HG03469 (cell line): Measurements from ENCODE around the gene KCNH2.

Experiments used
- ATAC-seq: cut with Tn5 transposase; IDR thresholded peaks from one replicate; pipeline ENCODE4 v1.9.1; 2021; ENCODE audit warnings: mild to moderate bottlenecking, moderate library complexity, moderate number of reproducible peaks; ENCODE audit not compliant: unreplicated experiment

KCNH2 gene

DNA sequence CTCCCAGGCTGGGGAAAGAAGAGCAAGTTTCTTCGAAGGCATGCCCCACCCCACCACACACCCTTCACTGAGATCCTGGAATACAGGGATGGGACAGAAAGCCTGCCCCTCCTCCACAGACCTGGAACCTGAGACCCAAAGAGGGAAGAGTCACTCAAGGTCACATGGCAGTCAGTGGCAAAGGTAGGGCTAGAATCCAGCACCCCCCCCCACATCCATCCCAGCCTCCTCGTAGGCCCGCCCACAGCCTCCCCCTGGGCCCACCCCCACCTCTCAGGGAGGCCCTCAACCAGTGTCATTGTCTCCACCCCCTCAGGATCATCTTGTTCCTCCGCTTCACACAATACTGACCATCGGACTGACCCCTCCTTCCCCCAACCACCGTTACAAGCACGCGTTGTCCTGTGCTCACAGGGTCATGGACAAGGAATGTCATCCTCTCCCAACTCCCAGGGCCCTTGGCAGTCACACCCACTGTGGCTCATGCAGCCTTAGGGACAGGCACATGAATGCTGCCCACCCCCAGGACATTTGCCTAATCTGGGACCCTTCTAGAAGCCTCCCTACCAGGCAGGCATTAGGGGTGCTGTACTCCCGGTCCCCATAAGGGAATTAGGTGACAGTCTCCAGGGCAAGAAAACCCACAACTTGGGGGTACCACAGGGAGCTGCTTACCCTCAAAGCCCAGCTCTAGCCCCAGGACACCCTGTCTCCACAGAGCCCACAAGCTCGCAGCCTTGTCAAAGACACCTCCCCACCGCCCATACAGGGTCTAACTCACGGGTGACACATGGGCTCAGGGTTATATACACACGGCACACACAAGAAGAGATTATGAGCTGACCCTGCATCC lies 1.4 kb downstream of the KCNH2 start:
- ATAC-seq, result no peak

DNA sequence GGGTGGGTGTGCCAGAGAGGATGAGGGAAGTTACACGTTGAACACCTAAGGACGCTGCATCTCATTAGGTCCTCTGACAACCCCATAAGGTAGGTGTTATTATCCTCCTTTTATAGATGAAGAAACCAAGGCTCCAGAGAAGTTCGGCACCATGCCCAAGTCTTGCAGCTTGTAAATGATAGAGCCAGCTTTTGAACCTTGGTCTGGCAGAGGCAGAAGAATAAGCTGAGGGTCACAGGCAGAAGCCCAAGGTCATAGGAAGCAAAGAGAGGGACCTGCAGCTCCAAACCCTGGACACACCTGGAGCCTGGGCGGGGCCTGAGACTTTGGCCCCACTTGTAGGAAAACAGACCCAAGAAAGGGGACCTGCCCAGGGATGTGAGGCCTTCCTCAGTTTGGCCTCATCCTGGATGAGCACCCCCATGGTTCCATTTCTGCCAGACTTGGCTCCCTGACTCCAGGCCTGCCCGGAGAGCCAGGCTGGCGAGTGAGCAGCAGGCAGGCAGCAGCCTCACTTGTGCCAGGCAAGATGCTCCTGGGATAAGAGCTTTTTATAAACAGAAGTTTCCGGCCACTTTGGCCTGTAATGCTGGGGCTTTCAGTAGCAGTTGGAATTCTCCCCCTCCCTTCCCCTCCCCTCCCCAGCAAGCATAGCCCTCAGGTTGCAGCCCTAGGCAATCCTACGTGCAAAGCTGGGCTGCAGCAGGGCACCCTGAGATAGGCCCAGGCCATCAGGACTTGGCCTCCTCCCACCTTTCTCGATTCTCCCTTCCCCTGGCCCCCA lies 2.4 kb downstream of the KCNH2 start:
- ATAC-seq, result no peak

GRCh38 chr7:150974468-150975391 lies 3.4 kb downstream of the KCNH2 start:
- no peak for ATAC-seq

GRCh38 chr7:150973571-150974451 lies 4.3 kb downstream of the KCNH2 start:
- no peak for ATAC-seq

- no peak for ATAC-seq
Measured at GRCh38 chr7:150972741-150973140, 5.4 kb downstream of the KCNH2 start.

- no peak for ATAC-seq
Measured at GRCh38 chr7:150972023-150972468, 6.1 kb downstream of the KCNH2 start.

GRCh38 chr7:150971242-150972022 lies 6.7 kb downstream of the KCNH2 start:
- ATAC-seq, result no peak

DNA sequence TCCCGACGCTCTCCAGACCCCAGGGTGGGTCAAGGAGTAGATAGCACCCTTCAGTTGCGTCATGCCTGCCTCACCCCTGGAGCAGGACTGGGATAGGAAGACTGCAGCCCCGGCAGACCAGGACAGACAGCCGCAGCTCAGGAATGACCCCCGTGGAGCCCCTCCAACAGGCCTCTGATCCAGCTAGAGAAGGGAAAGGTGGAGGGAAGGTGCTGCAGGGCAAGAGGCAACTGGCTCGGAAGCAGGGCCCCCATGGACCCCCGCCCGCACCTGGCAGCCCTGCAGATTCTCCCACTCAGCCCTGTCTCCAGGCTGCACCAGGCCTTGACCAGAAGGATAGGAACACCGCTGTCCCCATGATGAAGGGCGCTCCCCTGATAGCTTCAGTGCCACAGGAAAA lies 7.7 kb downstream of the KCNH2 start:
- ATAC-seq, result no peak

- ATAC-seq, result no peak
Measured at GRCh38 chr7:150969475-150969874, 8.6 kb downstream of the KCNH2 start.

DNA sequence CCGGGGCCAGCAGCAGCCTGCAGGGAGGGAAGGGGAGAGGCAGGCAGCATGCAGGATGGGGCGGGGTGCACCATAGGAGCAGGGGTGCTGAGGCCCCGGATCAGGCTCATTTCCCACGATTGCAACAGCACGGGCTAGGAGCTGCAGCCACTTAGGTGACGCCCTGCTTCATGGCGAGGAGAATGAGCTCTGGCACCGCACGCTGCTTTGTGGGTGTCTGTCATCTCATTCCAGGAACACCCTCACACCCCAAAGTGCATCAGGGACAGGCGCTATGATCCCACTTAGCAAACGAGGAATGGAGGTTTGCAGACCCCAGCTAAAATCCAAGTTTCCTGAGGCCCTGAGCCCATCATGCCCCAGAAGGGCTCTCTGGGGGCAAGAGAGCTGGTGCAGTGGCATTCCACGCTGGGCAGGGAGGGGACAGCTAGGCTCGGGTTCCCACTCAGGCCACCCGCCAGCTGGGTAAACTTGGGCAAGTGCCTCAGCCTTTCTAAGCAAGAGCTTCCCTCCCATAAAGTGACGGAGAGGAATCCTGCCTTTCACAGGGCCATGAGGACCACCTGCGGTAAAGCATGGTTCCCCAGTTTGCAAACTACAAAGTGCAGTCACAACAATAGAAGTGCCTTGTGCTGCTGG lies 9.3 kb downstream of the KCNH2 start:
- no peak for ATAC-seq

GRCh38 chr7:150968056-150968733 lies 9.9 kb downstream of the KCNH2 start:
- no peak for ATAC-seq

DNA sequence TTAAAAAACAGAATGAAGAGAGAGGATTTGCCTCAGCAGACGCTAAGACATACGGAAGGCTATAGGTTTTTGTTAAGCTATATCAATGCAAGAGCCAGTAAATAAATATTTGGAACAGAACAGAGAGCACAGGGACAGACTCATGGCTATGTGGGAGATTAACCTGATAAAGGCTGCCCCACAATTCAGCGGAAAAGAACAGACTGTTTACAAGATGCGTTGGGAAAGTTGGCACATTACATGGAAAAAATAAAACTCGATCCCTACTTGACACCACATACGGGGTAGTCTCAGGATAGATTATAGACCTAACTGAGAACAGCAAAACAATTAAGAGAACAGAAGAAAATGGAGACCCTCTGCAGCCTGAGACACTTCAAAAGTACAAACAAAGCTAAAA lies 10.8 kb downstream of the KCNH2 start:
- ATAC-seq, result no peak

GRCh38 chr7:150966002-150966401 lies 12.1 kb downstream of the KCNH2 start:
- ATAC-seq, result no peak

- ATAC-seq, result no peak
Measured at GRCh38 chr7:150965273-150965830, 12.8 kb downstream of the KCNH2 start.

DNA sequence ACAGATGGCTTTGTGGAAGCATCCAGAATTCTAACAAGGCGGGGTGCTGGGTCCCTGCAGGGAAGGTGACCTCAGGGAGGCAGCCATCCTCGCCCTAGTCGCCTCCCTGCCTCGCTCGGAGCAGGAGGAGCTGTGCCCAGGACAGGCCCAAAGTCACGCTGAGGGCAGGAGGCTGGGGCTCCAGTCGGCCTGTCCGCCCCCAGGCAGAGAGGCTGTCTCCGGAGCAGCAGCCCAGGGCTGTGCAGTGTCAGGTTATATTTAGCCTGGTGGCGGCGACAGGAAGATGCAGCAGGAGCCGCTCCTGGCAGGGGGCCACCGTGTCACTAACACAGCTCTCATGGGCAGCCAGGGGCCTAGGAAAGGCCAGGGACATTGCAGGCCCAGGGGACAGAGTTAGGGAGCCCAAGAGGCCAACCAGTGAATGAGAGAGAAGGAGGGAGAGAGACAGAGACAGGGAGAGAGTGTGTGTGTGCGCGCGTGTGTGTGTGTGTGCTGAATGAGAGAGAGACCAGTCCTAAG lies 13.5 kb downstream of the KCNH2 start:
- ATAC-seq, result no peak

GRCh38 chr7:150963707-150964559 lies 14.2 kb downstream of the KCNH2 start:
- ATAC-seq, result no peak
